MM.1S (cell line): Measurements from ENCODE around the gene PIGP.

Experiments used
- DNase-seq: peaks from one replicate; pipeline ENCODE4 v3.0.0-alpha.2; 2015
- H2AFZ ChIP-seq: fragments of 300-600 bp; sonication (generic); 2 replicates; pipeline ENCODE4 v1.6.0; 2016; ENCODE audit warnings: antibody characterized with exemption, low read length
- H3F3A ChIP-seq: fragments of 300-600 bp; sonication (generic); 2 replicates; pipeline ENCODE4 v1.6.1; 2016; ENCODE audit warnings: mild to moderate bottlenecking, antibody characterized with exemption, low read length, moderate library complexity, mixed read lengths; ENCODE audit not compliant: insufficient read depth
- H3K27ac ChIP-seq: fragments of 300-600 bp; sonication (generic); 2 replicates; pipeline ENCODE4 v1.5.1; 2016; ENCODE audit warnings: mild to moderate bottlenecking, low read length
- H3K27me3 ChIP-seq: fragments of 300-600 bp; sonication (generic); replicated peaks from 2 replicates; pipeline ENCODE4 v1.6.0; 2016; ENCODE audit warnings: low read length; ENCODE audit not compliant: insufficient read depth
- H3K36me3 ChIP-seq: fragments of 300-600 bp; sonication (generic); replicated peaks from 2 replicates; pipeline ENCODE4 v1.6.1; 2016; ENCODE audit warnings: mild to moderate bottlenecking, low read length, mixed read lengths; ENCODE audit not compliant: insufficient read depth
- H3K4me1 ChIP-seq: fragments of 300-600 bp; sonication (generic); 2 replicates; pipeline ENCODE4 v1.6.1; 2016; ENCODE audit warnings: low read length, mixed read lengths
- H3K4me2 ChIP-seq: fragments of 300-600 bp; sonication (generic); 2 replicates; pipeline ENCODE4 v1.6.0; 2016; ENCODE audit warnings: low read depth, low read length
- H3K4me3 ChIP-seq: fragments of 300-600 bp; sonication (generic); 2 replicates; pipeline ENCODE4 v1.5.1; 2016; ENCODE audit warnings: low read length, mixed read lengths
- H3K79me2 ChIP-seq: fragments of 300-600 bp; sonication (generic); 2 replicates; pipeline ENCODE4 v1.6.1; 2016; ENCODE audit warnings: mixed run types, low read length, mixed read lengths
- H3K9ac ChIP-seq: fragments of 300-600 bp; sonication (generic); 2 replicates; pipeline ENCODE4 v1.6.1; 2016; ENCODE audit warnings: low read length, mixed read lengths
- H3K9me2 ChIP-seq: fragments of 300-600 bp; sonication (generic); replicated peaks from 2 replicates; pipeline ENCODE4 v1.6.1; 2016; ENCODE audit warnings: mild to moderate bottlenecking, low read length, mixed read lengths; ENCODE audit not compliant: insufficient read depth
- H3K9me3 ChIP-seq: fragments of 300-600 bp; sonication (generic); replicated peaks from 2 replicates; pipeline ENCODE4 v1.6.1; 2016; ENCODE audit warnings: mild to moderate bottlenecking, low read length, mixed read lengths; ENCODE audit not compliant: insufficient read depth
- H4K20me1 ChIP-seq: fragments of 300-600 bp; sonication (generic); 2 replicates; pipeline ENCODE4 v1.6.1; 2016; ENCODE audit warnings: mild to moderate bottlenecking, low read length, moderate library complexity, mixed read lengths; ENCODE audit not compliant: insufficient read depth
- EZH2 ChIP-seq: fragments of 300-600 bp; sonication (generic); optimal IDR thresholded peaks from 2 replicates; pipeline ENCODE3; 2017; ENCODE audit warnings: low read depth, mild to moderate bottlenecking, antibody characterized with exemption, low read length, mixed read lengths
- EZH2phosphoT487 ChIP-seq: fragments of 300-600 bp; sonication (generic); IDR thresholded peaks from 2 replicates; pipeline ENCODE4 v1.6.1; 2018; ENCODE audit warnings: antibody characterized with exemption, low read length
- TF ChIP-seq, protein P1 (sequence below): fragments of 300-600 bp; sonication (generic); IDR thresholded peaks from 2 replicates; pipeline ENCODE4 v1.5.1; 2016; ENCODE audit warnings: antibody characterized with exemption, low read length, mixed read lengths

PIGP gene

DNA sequence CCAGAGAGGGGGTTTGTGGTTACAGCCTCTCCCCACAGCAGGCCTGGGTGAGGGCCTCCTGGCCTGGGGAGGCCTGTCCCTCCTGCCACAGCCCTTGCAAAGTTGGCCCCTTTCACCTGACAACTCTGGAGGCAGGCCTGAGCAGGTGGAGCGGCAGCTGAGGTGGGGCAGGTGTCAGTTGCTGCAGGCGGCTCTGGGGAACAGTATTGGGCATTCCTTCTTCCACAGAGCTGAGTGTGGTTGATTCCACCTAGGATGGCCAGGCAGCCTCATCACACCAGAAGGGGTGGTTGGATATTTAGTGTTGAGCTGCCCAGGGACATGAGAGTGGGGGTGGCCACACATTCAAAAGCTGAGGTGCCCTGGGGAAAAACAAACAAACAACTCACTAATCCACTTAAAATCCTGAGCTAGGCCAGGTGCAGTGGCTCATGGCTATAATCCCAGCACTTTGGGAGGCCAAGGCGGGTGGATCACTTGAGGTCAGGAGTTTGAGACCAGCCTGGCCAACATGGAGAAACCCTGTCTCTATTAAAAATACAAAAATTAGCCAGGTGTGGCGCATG lies 31.1 kb downstream of the PIGP start:
- no peak overlapping the region for H3K4me3 ChIP-seq
- no peaks in the 10 kb centered on the region for H3K9me3 ChIP-seq
- no peak overlapping the region for H3K27ac ChIP-seq
- H3K9me2 ChIP-seq, result no peaks in the 10 kb centered on the region
- no peak for DNase-seq
- H3K4me2 ChIP-seq, result no peak overlapping the region
- H3F3A ChIP-seq, result no peaks in the 10 kb centered on the region
- H3K9ac ChIP-seq, result no peak overlapping the region
- H2AFZ ChIP-seq, result no peak overlapping the region
- H3K27me3 ChIP-seq, result no peaks in the 10 kb centered on the region
- H3K4me1 ChIP-seq, result no peaks in the 10 kb centered on the region
- TF ChIP-seq EZH2phosphoT487 (no peak), EZH2 (no peak)
- TF ChIP-seq, protein P1, sequence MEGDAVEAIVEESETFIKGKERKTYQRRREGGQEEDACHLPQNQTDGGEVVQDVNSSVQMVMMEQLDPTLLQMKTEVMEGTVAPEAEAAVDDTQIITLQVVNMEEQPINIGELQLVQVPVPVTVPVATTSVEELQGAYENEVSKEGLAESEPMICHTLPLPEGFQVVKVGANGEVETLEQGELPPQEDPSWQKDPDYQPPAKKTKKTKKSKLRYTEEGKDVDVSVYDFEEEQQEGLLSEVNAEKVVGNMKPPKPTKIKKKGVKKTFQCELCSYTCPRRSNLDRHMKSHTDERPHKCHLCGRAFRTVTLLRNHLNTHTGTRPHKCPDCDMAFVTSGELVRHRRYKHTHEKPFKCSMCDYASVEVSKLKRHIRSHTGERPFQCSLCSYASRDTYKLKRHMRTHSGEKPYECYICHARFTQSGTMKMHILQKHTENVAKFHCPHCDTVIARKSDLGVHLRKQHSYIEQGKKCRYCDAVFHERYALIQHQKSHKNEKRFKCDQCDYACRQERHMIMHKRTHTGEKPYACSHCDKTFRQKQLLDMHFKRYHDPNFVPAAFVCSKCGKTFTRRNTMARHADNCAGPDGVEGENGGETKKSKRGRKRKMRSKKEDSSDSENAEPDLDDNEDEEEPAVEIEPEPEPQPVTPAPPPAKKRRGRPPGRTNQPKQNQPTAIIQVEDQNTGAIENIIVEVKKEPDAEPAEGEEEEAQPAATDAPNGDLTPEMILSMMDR, result no peak
- no peaks in the 10 kb centered on the region for H4K20me1 ChIP-seq
- no peaks in the 10 kb centered on the region for H3K79me2 ChIP-seq
- H3K36me3 ChIP-seq, result no peaks in the 10 kb centered on the region

DNA sequence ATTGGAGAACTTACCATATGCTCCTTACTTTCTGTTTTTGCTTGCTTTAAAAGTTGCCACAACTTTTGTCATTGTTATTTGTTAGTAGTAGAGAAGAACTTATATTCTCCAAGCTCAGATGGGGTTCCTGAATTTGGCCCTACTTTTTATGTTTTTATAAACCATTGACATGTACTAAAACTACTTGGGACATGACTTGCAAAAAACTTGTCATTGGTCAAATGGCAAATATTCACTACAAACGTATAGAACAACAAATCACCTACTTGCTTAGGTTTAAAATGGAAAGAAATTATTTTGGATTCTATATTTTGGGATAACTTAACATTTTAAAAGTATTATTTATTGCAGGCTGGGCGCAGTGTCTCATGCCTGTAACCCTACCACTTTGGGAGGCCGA lies 32.7 kb downstream of the PIGP start:
- Histone ChIP-seq H3F3A (no peaks in the 10 kb centered on the region), H3K27me3 (no peaks in the 10 kb centered on the region), H3K4me3 (no peak overlapping the region), H3K9me3 (no peaks in the 10 kb centered on the region), H3K4me2 (no peak overlapping the region), H3K9me2 (no peaks in the 10 kb centered on the region), H3K79me2 (no peaks in the 10 kb centered on the region), H3K9ac (no peak overlapping the region), H3K4me1 (no peaks in the 10 kb centered on the region), H4K20me1 (no peaks in the 10 kb centered on the region), H2AFZ (no peak overlapping the region), H3K27ac (no peak overlapping the region), H3K36me3 (no peaks in the 10 kb centered on the region)
- no peak for DNase-seq
- TF ChIP-seq, protein P1, result no peak
- TF ChIP-seq EZH2phosphoT487, result no peak
- no peak for TF ChIP-seq EZH2

DNA sequence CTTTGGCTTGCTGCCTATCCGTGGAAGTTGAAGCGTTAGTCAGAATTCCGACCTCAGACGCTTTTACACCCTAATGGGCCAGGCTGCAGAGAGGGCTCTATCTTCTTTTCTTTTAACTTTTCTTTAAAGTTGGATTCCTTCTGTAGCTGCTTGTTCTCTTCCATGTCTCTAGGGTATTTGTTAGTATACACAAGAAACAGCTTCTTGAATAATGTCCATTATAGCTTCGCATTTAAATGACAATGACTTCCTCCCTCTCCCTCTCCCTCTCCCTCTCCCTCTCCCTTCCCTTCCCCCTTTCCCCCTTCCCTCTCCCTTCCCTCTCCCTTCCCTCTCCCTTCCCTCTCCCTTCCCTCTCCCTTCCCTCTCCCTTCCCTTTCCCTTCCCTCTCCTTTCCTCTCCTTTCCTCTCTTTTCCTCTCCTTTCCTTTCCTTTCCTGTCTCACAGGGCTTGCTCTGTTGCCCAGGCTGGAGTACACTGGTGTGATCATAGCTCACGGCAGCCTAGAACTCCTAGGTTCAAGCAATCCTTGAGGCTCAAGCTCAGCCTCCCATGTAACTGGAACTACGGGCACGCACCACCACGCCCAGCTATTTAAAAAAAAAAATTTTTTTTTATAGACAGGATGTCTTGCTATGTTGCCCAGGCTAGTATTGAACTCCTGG lies 33.3 kb downstream of the PIGP start:
- Histone ChIP-seq H3K36me3 (no peaks in the 10 kb centered on the region), H3K27me3 (no peaks in the 10 kb centered on the region), H3K9me2 (no peaks in the 10 kb centered on the region), H3K4me1 (no peaks in the 10 kb centered on the region), H3K4me3 (no peak overlapping the region), H3K27ac (no peak overlapping the region), H3K9ac (no peak overlapping the region), H4K20me1 (no peaks in the 10 kb centered on the region), H3K4me2 (no peak overlapping the region), H2AFZ (no peak overlapping the region), H3K79me2 (no peaks in the 10 kb centered on the region), H3F3A (no peaks in the 10 kb centered on the region), H3K9me3 (no peaks in the 10 kb centered on the region)
- DNase-seq, result no peak
- TF ChIP-seq, protein P1, result no peak
- TF ChIP-seq EZH2phosphoT487 (no peak), EZH2 (no peak)
